22Rv1 (cell line): ENCODE measurements around the gene NLGN4Y.
"Not testable (repeated sequence)": the region's sequence is repeated elsewhere in the genome, so short reads cannot be mapped to it uniquely, and the experiment has no call there.

Experiments
- H3K27ac ChIP-seq: fragments of 450-650 bp; 2 replicates; pipeline ENCODE4 v1.5.1; 2017
- CTCF ChIP-seq: fragments of 450-650 bp; IDR thresholded peaks from 2 replicates; pipeline ENCODE4 v1.5.1; 2017; ENCODE audit warnings: mild to moderate bottlenecking
- ZFX ChIP-seq: fragments of 450-650 bp; IDR thresholded peaks from 2 replicates; pipeline ENCODE4 v1.6.1; 2017; ENCODE audit warnings: antibody characterized with exemption, borderline replicate concordance

The NLGN4Y gene

GRCh38 chrY:14860448-14860847, 336.1 kb downstream of the NLGN4Y start:
- no peak for TF ChIP-seq CTCF
- TF ChIP-seq ZFX, result no peak
- H3K27ac ChIP-seq, result no peak overlapping the region

- H3K27ac ChIP-seq, result not testable (repeated sequence)
Measured at GRCh38 chrY:14861033-14861432, 336.7 kb downstream of the NLGN4Y start.

GRCh38 chrY:14871971-14872370, 347.6 kb downstream of the NLGN4Y start:
- H3K27ac ChIP-seq, result no peak overlapping the region
- TF ChIP-seq CTCF, result no peak
- no peak for TF ChIP-seq ZFX
